GM21723 (cell line): ENCODE data around the gene CKM.
"Not testable (repeated sequence)": the region's sequence is repeated elsewhere in the genome, so short reads cannot be mapped to it uniquely, and the experiment has no call there.

Experiments used
- ATAC-seq: cut with Tn5 transposase; IDR thresholded peaks from one replicate; pipeline ENCODE4 v1.9.1; 2021; ENCODE audit warnings: mild to moderate bottlenecking, moderate library complexity; ENCODE audit not compliant: unreplicated experiment

The CKM gene

GRCh38 chr19:45349430-45349941, 26.8 kb upstream of the CKM start:
- no peak for ATAC-seq

DNA sequence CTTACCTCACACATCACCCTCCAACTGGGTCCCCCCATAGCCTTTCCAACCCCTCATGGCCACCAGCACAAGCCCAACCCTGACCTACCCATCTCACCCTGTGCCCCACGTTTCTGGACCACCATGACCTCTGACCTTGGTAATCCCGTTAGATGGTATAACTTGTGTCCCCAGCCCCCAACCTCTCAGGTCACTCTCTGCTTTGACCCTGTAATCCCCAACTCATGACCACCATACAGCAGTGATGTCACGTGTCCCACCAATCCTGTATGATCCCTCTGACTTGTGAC, 26.4 kb upstream of the CKM start:
- no peak for ATAC-seq

- no peak for ATAC-seq
Observed at GRCh38 chr19:45348367-45349125, 25.9 kb upstream of the CKM start.

DNA sequence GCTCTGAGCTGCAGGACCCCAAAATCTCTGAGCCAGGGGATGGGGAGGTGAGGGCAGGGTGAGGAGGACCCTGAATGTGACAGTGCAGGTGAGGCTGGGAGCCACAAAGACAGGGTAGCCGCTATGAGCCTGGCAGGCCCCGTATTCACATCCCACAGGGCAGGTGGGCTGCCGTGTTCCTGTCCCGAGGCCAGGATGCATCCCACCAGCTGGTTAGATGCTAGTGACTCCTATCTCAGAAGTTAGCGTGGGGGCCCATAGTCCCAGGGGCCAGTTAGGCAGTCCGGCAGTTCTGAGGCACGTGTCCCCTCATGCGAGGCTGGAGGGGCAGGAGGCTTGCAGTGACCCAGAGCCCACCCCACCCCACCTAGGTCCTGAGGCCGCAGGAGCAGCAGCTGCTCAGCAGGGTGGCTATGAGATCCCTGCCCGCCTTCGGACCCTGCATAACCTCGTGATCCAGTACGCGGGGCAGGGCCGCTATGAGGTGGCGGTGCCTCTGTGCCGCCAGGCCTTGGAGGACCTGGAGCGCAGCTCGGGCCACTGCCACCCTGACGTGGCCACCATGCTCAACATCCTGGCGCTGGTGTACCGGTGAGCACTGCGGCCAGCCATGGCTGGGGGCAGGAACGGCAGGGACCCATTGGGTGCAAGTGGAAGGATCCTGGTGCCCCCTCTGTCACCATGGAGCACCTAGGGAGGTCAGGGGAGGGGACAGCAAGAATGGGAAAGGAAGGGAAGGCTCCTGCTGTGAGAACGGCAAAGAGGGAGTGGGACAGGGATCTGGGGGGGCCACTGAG, 25.1 kb upstream of the CKM start:
- no peak for ATAC-seq

- no peak for ATAC-seq
Observed at GRCh38 chr19:45346449-45346848, 23.8 kb upstream of the CKM start.

DNA sequence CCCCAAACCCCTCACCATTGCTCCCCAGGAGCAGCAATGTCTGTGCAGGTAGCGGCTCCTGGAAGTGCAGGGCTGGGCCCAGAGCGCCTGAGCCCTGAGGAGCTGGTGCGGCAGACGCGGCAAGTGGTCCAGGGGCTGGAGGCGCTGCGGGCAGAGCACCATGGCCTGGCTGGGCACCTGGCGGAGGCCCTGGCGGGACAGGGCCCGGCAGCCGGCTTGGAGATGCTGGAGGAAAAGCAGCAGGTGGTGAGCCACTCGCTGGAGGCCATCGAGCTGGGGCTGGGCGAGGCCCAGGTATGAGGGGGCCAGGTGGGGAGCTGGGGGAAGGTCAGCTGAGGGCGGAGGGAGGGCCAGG, 22.8 kb upstream of the CKM start:
- no peak for ATAC-seq

DNA sequence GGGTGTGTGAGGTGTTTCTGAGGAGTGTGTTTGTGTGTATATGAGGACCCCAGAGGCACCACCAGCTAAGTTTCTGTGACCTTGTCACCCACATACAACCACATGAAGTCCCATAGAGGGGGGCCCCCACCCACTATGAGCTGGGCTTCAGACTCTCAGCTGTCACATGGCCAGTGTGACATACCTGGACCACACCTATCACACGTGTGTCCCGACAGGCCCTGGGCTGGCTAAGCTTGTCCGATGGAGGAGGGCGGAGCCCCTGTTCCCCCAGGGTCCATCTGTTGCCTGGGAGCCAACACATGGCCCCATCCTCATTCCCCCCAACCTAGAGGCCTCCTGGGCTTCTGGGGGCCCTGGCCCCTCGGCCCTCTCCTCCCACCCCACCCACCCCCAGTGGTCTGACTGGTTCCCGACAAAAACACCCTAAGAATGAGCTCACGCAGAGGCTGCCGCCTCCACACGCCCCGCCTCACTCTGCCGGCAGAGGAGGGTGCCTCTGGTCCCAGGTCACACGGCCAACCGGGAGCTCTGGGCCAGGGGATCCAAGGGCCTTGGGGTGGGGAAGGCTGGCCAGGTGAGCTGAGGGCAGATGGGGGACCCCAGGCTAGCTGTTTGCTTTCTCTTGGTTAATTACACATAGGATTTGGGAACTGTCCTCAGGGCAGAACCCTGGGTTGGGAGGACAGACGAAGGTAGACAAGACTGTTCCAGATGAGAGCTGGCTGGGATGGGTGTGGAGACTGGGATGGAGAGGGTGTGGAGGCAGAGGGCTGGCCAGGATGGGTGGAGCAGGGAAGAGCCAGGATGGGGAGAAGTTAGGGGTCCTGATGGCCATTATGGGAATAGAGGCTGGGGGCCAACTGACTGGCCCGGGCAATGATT, 22.2 kb upstream of the CKM start:
- ATAC-seq, result no peak

DNA sequence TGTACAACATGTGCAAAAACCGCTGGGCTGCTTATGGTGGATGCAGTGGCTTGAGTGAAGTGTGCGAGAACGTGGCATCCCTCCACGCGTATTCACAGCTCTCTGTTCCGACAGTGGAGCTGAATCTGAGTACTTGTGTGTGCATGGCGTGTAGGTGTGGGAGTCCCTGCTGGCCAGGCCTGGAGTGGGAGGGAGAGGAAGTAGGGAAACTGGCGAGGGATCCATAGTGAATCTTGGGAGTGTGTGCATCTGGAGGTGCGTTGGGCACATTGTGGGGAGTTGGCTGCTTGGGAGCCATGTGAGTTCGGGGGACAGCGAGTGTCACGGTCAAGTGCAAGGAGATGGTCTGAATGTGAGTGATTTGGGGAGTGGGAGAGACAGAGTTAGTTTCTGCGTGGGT, 20.2 kb upstream of the CKM start:
- no peak for ATAC-seq

GRCh38 chr19:45340899-45341453, 18.3 kb upstream of the CKM start:
- no peak for ATAC-seq

- ATAC-seq, result no peak
Observed at GRCh38 chr19:45340232-45340898, 17.7 kb upstream of the CKM start, which contains the start of gene KLC3. KLC3 (plus strand) TSS chr19:45340750; CDS start chr19:45345542, 4,792 bp downstream.

DNA sequence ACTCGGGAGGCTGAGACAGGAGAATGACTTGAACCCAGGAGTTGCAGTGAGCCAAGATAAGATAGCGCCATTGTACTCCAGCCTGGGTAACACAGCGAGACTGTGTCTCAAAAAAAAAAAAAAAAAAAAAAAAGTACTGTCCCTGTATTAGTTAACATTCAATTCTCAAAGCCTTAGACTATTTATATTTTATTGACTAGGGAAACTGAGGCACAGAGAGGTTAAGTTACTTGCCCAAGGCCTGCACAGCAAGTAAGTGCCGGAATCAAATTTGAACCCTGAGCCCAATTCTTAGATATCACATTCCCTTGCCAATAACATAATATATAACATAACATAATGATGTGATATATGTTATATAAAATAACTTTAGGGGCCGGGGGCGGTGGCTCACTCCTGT, 17.0 kb upstream of the CKM start:
- ATAC-seq, result no peak

GRCh38 chr19:45336696-45337251, 14.1 kb upstream of the CKM start:
- ATAC-seq, result no peak

DNA sequence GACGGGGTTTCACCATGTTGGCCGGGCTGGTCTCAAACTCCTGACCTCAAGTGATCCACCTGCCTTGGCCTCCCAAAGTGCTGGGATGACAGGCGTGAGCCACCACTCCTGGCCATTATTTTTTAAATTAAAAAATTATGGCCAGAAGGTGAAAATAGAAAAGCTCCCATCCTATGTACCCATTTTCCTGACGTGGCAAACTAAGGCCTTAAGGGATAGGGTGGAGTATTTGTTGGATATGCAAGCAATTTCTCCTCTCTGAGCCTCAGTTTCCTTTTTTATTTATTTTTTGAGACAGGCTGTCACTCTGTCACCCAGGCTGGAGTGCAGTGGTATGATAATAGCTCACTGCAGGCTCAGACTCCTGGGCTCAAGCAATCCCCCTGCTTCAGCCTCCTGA, 12.2 kb upstream of the CKM start:
- not testable (repeated sequence) for ATAC-seq

- no peak for ATAC-seq
Observed at GRCh38 chr19:45333609-45334303, 11.1 kb upstream of the CKM start.

DNA sequence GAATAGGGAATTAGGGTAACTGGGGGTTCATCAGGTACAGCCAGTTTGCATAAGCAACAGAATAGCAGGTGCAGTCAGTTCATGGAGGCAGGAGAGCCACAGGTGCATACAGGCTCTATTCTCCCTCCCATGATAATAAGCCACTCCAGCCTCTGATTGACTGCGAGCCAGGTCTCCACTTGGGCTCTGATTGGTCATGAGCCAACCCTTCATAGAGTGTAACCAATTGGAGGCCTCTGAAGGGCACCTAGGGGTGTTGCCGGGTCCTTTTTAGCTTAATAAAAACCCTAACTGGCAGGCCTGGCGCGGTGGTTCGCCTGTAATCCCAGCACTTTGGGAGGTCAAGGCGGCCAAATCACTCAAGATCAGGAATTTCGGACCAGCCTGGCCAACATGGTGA, 8.7 kb upstream of the CKM start:
- ATAC-seq, result no peak

DNA sequence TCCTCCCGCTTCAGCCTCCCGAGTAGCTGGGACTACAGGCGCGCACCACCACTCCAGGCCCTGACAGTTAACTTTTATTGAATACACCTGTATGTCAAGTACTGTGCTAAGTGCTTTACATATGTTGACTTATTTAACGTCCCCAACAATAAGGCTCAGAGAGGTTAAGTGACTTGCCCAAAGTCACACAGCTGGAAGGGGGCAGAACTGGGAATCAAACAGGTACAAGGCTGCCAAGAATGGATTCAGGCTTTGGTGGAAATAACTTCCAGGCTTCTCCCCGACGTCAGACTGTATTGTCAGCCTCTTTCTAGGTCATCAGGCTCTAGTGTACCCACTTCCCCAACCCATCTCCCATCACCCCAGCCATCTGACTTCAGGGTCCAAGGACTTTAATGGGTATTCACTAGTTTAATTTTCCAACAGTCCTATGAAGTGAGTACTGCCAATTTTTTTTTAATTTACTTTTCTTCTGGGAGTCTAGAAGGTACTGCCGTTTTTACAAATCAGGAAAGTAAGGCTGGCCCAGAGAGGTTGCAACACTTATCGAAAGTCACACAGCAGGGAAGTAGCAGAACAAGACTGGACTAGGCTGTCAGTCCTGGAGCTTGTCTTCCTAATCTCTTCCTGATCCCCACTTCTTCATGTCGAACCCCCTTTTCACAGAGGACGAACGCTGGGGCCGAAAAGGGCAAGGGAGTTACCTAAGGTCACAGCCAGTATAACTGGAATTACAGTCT, 4.9 kb upstream of the CKM start:
- ATAC-seq, result no peak

DNA sequence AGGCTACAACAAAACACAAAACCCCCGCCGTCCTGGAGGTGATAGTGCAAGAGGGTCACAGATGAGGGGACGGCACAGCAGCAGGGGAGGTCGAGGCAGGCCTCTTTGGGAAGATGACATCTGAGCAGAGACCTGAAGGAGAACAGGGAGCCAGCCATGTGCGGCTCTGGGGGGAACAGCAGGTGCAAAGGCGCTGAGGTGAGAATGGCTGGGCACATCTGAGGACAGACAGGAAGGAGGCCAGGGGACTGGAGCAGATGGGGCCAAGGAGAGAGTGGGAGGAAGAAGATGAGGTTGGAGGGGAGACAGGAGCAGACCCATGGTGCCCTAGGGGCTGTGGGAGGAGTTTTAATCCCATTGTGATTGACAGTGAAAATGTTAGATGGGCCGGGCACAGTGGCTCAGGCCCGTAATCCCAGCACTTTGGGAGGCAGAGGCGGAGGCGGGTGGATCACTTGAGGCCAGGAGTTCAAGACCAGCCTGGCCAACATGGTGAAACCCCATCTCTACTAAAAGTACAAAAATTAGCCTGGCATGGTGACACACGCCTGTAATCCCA, 1.8 kb upstream of the CKM start:
- no peak for ATAC-seq

DNA sequence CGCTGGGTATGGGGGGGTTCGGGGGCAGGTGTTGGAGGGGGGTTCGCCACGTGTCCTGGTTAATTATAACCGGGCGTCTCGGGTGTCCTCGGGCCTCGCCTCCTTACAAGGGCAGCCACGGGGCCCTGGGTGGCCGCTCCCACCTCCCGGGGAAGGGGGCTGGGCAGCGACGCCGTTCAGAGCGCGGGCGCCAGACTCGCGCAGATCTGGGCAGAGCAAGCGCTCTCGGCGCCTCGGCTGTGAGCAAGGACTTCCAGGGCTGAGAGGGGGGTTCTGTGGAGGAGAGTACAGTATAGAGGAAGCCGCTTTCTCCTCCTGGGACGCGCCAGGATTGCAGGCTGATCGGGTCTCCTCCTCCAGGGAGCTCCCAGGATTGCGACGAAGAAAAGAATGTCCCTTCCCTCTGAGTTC, 1.0 kb upstream of the CKM start:
- no peak for ATAC-seq

GRCh38 chr19:45322311-45322710, 364 bp downstream of the CKM start:
- ATAC-seq, result no peak
